SW480 (cell line): ENCODE measurements around the gene KIF22.
"Not testable (repeated sequence)": the region's sequence is repeated elsewhere in the genome, so short reads cannot be mapped to it uniquely, and the experiment has no call there.

Experiments used
- DNase-seq: peaks from one replicate; pipeline ENCODE4 v3.0.0-alpha.2; 2016; ENCODE audit warnings: low spot score

Gene KIF22

GRCh38 chr16:29790183-29790948 lies at the start of gene KIF22:
Gene KIF22, plus strand, starts transcription at chr16:29790751. Its CDS starts 9 bp downstream, at chr16:29790760.
- peak; percentile 96 for DNase-seq

GRCh38 chr16:29742683-29743275 lies 47.8 kb upstream of the KIF22 start:
- no peak for DNase-seq

GRCh38 chr16:29743475-29743826 lies 47.1 kb upstream of the KIF22 start:
- DNase-seq: no peak

GRCh38 chr16:29743827-29744531 lies 46.6 kb upstream of the KIF22 start:
- no peak for DNase-seq

GRCh38 chr16:29744541-29745101 lies 45.9 kb upstream of the KIF22 start:
- DNase-seq: no peak

- no peak for DNase-seq
These were observed 45.3 kb upstream of the KIF22 start for GRCh38 chr16:29745121-29745852.

- DNase-seq: peak; percentile 91
These were observed 44.7 kb upstream of the KIF22 start, which contains the start of gene C16orf54 for GRCh38 chr16:29745853-29746345. Gene C16orf54, minus strand, starts transcription at chr16:29745990. Its CDS starts 1,039 bp downstream, at chr16:29744951.

- not testable (repeated sequence) for DNase-seq
These were observed 44.0 kb upstream of the KIF22 start for GRCh38 chr16:29746518-29746917.

GRCh38 chr16:29747947-29748759 lies 42.4 kb upstream of the KIF22 start:
- no peak for DNase-seq

- DNase-seq: not testable (repeated sequence)
These were observed 41.8 kb upstream of the KIF22 start for GRCh38 chr16:29748760-29749149.

GRCh38 chr16:29753516-29753915 lies 37.0 kb upstream of the KIF22 start:
- DNase-seq: no peak

GRCh38 chr16:29756654-29757053 lies 33.9 kb upstream of the KIF22 start:
- DNase-seq: no peak

GRCh38 chr16:29757086-29757485 lies 33.5 kb upstream of the KIF22 start:
- DNase-seq: not testable (repeated sequence)

GRCh38 chr16:29757950-29758466 lies 32.5 kb upstream of the KIF22 start:
- no peak for DNase-seq

- no peak for DNase-seq
These were observed 29.8 kb upstream of the KIF22 start for GRCh38 chr16:29760567-29761279.

- DNase-seq: not testable (repeated sequence)
These were observed 29.3 kb upstream of the KIF22 start for GRCh38 chr16:29761280-29761651.

GRCh38 chr16:29761882-29762281 lies 28.7 kb upstream of the KIF22 start:
- DNase-seq: no peak

- DNase-seq: no peak
These were observed 27.2 kb upstream of the KIF22 start for GRCh38 chr16:29763326-29763725.

- peak; percentile 88 for DNase-seq
These were observed 25.2 kb upstream of the KIF22 start for GRCh38 chr16:29765167-29766032.
